HepG2 (cell line): ENCODE measurements around the gene CCDC154. TPM values are rescaled to one million over a fixed set of nuclear protein-coding genes. Genes with fewer than 3 reads are reported as not detected.

Source experiments
- CBX5 ChIP-seq: sonication (generic); formaldehyde crosslinking; IDR thresholded peaks from 2 replicates; pipeline ENCODE4 v1.4.0; 2020; ENCODE audit warnings: missing genetic modification reagents, borderline replicate concordance
- HINFP ChIP-seq: sonication (generic); formaldehyde crosslinking; IDR thresholded peaks from 2 replicates; pipeline ENCODE4 v1.4.0; 2020; ENCODE audit warnings: low read depth, mild to moderate bottlenecking, missing genetic modification reagents
- HOXA9 ChIP-seq: sonication (generic); formaldehyde crosslinking; IDR thresholded peaks from 2 replicates; pipeline ENCODE4 v1.8.1; 2022; ENCODE audit warnings: missing genetic modification reagents, mild to moderate bottlenecking, moderate library complexity, borderline replicate concordance
- IKZF4 ChIP-seq: sonication (generic); formaldehyde crosslinking; IDR thresholded peaks from 2 replicates; pipeline ENCODE4 v1.5.1; 2020; ENCODE audit warnings: borderline replicate concordance, mild to moderate bottlenecking, low read depth, missing genetic modification reagents; ENCODE audit errors: not compliant biosample characterization
- KLF9 ChIP-seq: IDR thresholded peaks from 2 replicates; pipeline ENCODE4 v1.6.1; 2016; ENCODE audit warnings: low read depth
- NFAT5 ChIP-seq: sonication (generic); formaldehyde crosslinking; IDR thresholded peaks from 2 replicates; pipeline ENCODE4 v1.4.0; 2020; ENCODE audit warnings: missing genetic modification reagents
- NFRKB ChIP-seq: fragments of 450-650 bp; IDR thresholded peaks from 2 replicates; pipeline ENCODE4 v1.6.1; 2017
- PBX2 ChIP-seq: IDR thresholded peaks from 2 replicates; pipeline ENCODE4 v1.6.1; 2016; ENCODE audit warnings: control low read depth
- POGZ ChIP-seq: sonication (generic); formaldehyde crosslinking; IDR thresholded peaks from 2 replicates; pipeline ENCODE4 v1.4.0; 2020; ENCODE audit warnings: mild to moderate bottlenecking, missing genetic modification reagents
- POLR2AphosphoS5 ChIP-seq: IDR thresholded peaks from 2 replicates; pipeline ENCODE4 v1.6.1; 2012; ENCODE audit warnings: low read depth, low read length
- SNAPC5 ChIP-seq: sonication (generic); formaldehyde crosslinking; IDR thresholded peaks from 2 replicates; pipeline ENCODE4 v1.8.1; 2023; ENCODE audit warnings: mild to moderate bottlenecking, missing genetic modification reagents, borderline replicate concordance
- TAF1 ChIP-seq: sonication (generic); formaldehyde crosslinking; IDR thresholded peaks from 2 replicates; pipeline ENCODE4 v1.4.0; 2020; ENCODE audit warnings: missing genetic modification reagents
- TCF7L2 ChIP-seq: IDR thresholded peaks from 2 replicates; pipeline ENCODE4 v1.6.1; 2011; ENCODE audit warnings: mild to moderate bottlenecking, low read depth, low read length, moderate library complexity
- TIGD3 ChIP-seq: sonication (generic); formaldehyde crosslinking; IDR thresholded peaks from 2 replicates; pipeline ENCODE4 v1.5.1; 2020; ENCODE audit warnings: mild to moderate bottlenecking, missing genetic modification reagents, borderline replicate concordance
- ZBTB8A ChIP-seq: sonication (generic); formaldehyde crosslinking; IDR thresholded peaks from 2 replicates; pipeline ENCODE4 v1.4.0; 2020; ENCODE audit warnings: mild to moderate bottlenecking, low read depth, missing genetic modification reagents, borderline replicate concordance
- ZC3H4 ChIP-seq: sonication (generic); formaldehyde crosslinking; IDR thresholded peaks from 2 replicates; pipeline ENCODE4 v1.4.0; 2020; ENCODE audit warnings: missing genetic modification reagents, borderline replicate concordance
- ZNF337 ChIP-seq: sonication (generic); formaldehyde crosslinking; IDR thresholded peaks from 2 replicates; pipeline ENCODE4 v1.5.1; 2020; ENCODE audit warnings: missing genetic modification reagents, low read depth, mild to moderate bottlenecking, borderline replicate concordance
- ZNF543 ChIP-seq: sonication (generic); formaldehyde crosslinking; IDR thresholded peaks from 2 replicates; pipeline ENCODE4 v1.4.0; 2020; ENCODE audit warnings: mild to moderate bottlenecking, missing genetic modification reagents
- ZNF672 ChIP-seq: sonication (generic); formaldehyde crosslinking; IDR thresholded peaks from 2 replicates; pipeline ENCODE4 v1.8.1; 2022; ENCODE audit warnings: missing genetic modification reagents
- polyA plus RNA-seq, 8 experiments: library from polyadenylated mRNA; depleted of rRNA in 3 of 8; stranded (reverse) in 7 of 8; unstranded in 1 of 8; fragments of >200 nt; fragmentation: Illumina TruSeq in 4 of 8; extraction: Trizol in 4 of 8; gene quantifications; 2 replicates each; pipeline versions ENCODE4 v1.2.1 to v1.2.3, GENCODE V29; 2011 to 2016; ENCODE audit warnings: low read depth in 4 of 8, missing spikeins in 1 of 8, mixed read lengths in 1 of 8; ENCODE audit not compliant: insufficient read depth in 1 of 8
- total RNA-seq, 5 experiments: library from RNA; depleted of rRNA; stranded (reverse); fragments of >200 nt; fragmentation: Illumina TruSeq; extraction: Trizol; gene quantifications; 2 replicates each; pipeline ENCODE4 v1.2.3, GENCODE V29; 2016; ENCODE audit warnings: low read depth in 1 of 5

Gene CCDC154
- total and polyA plus RNA-seq, 2 of the 13 experiments (the other 11 are each of a cell fraction or from before 2014, with no cell fraction given) = 0.92 to 1.5 TPM

GRCh38 chr16:1408171-1408837, 36.1 kb downstream of the CCDC154 start (continued):
- TF ChIP-seq HINFP (CRISPR knock-in tag) = no peak
- no peak for TF ChIP-seq ZC3H4 (CRISPR knock-in tag)
- TF ChIP-seq TIGD3 (CRISPR knock-in tag) = no peak
- no peak for TF ChIP-seq POLR2AphosphoS5
- no peak for TF ChIP-seq NFAT5 (CRISPR knock-in tag)
- TF ChIP-seq TCF7L2 = no peak
- TF ChIP-seq CBX5 (CRISPR knock-in tag) = no peak
- TF ChIP-seq NFRKB = no peak
- TF ChIP-seq HOXA9 (CRISPR knock-in tag) = no peak
- no peak for TF ChIP-seq PBX2
- TF ChIP-seq ZNF672 (CRISPR knock-in tag) = no peak
- TF ChIP-seq ZBTB8A = no peak
- no peak for TF ChIP-seq POGZ (CRISPR knock-in tag)
- no peak for TF ChIP-seq ZNF337 (CRISPR knock-in tag)
- peak; percentile 84; the same call in 1 of the 2 replicates for TF ChIP-seq KLF9 (CRISPR knock-in tag)
- TF ChIP-seq ZNF543 (CRISPR knock-in tag) = 0 out of 2 replicates have a peak, but pooled peaks have one; percentile 32
- no peak for TF ChIP-seq IKZF4 (CRISPR knock-in tag)
- no peak for TF ChIP-seq SNAPC5 (CRISPR knock-in tag)
- TF ChIP-seq TAF1 (CRISPR knock-in tag) = no peak
